Stimulated activated CD4-positive, alpha-beta T cell treated with anti-CD3 and anti-CD28 coated beads, Interleukin-4, amount 100 ng/mL, for 48 hours (primary cell): ENCODE data around the gene PRLH.

Experiments used
- DNase-seq, 2 donors: peaks; one replicate each; pipeline ENCODE4 v3.0.0-alpha.2; 2020; ENCODE audit warnings: low read depth in 2 of 2

PRLH gene

DNA sequence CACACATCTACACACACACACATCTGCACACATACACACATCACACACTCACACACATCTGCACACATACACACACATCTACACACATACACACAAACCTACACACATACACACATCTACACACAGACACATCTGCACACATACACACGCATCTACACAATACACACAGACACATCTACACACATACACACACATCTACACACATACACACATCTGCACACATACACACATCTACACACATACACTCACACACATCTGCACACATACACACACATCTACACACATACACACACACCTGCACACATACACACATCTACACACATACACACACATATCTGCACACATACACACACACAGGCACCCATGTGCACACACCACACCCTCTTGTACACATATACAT, 400 bp upstream of the PRLH start:
- DNase-seq = no peak

DNA sequence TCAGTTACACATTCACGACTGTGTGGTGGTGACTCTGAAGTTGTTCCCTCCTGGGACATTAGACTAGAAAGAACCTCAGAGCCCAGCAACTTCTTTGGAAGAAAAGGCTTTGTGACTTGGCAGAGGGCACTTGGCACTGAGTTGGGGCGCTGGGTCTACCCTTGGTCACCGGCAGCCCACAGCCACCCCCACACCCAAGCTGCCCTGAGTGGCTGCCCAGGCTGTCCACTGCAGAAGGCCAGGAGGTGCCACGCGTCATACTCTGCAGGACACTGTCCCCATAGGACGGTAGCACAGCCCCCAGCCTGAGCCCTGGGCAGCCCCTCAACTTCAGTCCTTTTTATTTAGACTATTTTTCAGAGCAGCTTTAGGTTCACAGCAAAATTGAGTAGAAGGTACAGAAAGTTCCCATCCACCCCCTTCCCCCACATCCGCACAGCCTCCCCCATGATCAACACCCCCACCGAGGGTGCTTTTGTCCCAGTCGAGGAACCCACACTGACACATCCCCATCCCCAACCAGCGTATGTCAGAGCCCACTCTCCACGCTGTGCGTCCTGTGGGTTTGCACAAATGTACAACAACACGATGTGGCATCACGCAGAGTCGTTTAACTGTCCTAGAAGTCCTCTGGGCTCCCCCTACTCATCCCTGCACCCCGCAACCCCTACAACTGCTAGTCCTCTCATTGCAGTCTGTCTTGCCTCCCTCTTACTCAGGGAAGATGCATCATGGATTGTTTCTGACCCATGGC, 1.1 kb downstream of the PRLH start:
- DNase-seq = no peak

DNA sequence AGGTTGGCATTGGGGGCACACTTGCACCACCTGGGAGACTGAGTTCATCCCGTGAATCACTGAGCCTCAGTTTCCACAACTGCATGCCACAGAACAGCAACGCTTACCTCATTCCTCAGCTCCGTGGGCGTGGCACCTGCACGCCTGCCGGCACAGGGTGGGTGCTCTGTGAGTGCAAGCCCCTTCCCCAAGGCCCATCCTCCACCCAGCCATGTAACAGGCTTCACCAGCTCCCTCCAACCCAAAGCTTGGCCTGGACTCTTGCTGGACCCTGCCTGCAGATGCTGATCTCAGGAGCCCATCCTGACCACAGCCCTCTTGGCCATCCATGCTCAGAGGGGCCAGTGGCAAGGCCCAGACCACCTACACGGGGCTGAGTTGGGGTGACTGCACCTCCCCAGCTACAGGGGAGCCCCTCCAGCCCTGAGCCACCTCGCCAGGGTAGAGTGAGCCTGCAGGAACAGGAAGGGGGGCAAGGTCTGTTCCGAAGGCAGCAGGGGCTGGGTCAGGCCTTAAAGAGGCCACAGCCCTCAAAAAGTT, 1.8 kb downstream of the PRLH start:
- DNase-seq = no peak

DNA sequence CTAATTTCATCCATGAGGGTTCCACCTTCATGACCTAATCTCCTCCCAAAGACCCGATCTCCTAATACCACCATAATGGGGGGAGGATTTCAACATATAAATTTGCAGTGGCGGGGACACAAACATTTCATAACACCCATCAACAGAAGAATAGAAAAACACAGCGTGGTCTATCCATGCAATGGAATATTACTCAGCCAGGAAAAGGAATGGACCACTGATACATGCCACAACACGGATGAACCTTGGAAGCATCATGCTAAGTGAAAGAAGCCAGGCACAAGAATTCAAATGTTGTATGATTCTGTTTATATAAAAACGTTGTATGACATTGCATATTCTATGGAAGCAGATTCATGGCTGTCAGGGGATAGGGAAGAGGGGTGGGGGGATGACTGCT, 2.7 kb downstream of the PRLH start:
- no peak for DNase-seq

DNA sequence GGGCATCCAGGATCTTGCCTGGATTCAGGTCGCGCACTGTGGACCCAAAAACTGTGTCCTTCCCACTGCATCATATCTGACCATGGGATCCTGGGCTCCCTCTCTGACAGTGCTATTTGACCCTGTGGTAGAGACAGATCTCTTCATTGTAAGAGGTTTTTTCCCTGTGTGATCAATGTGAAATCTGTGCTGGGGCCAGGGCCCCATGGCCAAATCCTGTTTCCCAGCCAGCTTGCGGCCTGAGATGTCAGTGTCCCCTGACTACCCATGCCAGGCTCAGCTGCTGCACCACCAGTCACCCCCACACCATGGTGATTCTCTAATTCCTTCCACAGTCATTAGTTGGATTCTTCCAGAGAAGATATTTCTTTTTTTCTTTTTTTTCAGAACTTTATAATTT, 3.5 kb downstream of the PRLH start:
- DNase-seq = no peak

DNA sequence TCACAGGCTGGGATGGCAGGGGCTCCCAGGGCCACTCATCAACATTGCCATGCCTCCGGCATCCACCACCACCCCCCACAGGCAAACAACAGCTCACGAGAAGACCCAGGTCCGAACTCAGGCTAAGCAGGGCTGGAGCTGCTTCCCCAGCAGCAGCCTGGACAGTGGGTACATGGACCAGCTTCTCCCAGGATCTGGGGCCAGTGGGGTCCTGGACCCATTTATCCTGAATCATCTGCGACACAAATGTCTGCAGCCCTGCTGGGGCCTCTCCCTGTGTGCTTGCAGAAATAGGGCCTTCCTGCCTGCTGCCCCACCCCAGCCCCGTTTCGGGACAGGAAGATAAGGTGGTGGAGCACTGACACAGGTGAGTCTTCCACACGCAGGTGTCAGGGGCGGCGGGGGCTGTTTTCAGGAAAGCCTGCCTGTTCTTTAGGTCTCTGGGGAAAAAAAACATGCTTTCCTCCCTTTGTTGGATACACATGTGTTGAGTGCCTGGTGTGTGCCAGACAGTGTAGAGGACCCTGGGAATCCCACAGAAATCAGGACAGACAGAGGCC, 4.5 kb downstream of the PRLH start:
- no peak for DNase-seq

DNA sequence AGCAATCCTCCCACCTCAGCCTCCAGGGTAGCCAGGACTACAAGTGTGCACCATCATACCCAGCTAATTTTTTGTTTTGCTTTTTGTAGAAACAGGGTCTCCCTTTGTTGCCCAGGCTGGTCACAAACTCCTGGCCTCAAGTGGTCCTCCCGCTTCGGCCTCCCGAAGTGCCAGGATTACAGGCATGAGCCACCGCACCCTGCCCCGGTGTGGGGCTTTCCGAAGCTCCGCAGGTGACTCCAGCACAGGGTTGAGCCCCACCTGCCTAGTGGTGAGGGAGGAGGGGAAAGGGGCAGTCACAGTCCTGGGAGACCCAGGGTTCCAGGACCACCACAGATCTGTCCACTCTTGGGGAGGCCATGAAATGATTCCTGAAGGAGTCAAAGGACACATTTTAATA, 5.2 kb downstream of the PRLH start:
- no peak for DNase-seq

DNA sequence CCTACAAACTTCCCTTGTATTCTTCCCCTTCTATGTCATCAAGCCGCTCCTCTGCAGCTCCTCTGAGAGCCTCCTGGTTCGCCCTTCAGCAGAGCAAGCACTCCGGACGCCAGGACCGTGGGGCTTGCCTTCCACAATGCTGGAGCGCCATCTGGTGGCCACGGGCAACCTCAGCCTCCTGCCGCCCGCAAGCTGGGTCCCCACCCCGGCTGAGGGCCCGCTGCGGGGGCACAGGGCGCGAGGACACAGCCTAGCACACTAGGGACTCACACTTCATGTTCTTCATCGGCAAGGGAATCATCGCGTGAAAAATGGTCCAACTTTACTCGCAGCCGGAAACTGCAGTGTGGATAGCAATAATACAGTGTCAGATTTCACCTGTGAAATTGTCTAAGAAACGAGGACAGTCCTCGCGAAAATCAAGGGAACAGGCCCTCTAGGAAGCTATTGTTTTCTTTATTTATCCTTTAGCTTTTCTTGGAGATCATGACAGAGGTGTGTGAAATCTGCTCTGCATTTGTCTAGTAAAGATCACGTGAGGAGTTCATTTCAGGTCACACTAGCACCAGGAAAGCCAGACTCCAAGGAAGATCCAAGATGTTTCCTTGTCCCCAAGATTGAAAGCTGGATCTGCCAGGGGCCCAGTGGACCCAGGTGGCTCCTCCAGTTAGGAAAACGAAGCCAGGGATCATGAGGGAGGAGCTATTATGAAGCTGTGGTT, 5.8 kb downstream of the PRLH start:
- peak; percentile 86 to 96 for DNase-seq

DNA sequence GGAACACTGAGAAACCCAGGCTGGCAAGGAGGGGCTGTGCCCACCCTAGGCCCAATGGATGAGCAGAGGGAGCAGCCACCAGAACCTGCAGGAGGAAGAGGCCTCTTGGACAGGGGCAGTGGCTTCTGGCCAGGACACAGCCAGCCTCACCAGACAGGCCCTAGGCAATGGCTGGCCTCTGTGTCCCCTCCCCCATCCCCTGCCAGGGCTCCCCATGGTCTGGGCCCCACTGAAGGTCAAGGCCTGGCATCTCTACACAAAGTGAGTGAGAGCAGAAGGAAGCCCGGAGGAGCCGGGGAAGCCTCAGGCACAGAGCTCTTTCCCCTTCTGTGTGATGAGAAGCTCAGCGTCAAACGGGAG, 6.3 kb downstream of the PRLH start:
- no peak for DNase-seq

DNA sequence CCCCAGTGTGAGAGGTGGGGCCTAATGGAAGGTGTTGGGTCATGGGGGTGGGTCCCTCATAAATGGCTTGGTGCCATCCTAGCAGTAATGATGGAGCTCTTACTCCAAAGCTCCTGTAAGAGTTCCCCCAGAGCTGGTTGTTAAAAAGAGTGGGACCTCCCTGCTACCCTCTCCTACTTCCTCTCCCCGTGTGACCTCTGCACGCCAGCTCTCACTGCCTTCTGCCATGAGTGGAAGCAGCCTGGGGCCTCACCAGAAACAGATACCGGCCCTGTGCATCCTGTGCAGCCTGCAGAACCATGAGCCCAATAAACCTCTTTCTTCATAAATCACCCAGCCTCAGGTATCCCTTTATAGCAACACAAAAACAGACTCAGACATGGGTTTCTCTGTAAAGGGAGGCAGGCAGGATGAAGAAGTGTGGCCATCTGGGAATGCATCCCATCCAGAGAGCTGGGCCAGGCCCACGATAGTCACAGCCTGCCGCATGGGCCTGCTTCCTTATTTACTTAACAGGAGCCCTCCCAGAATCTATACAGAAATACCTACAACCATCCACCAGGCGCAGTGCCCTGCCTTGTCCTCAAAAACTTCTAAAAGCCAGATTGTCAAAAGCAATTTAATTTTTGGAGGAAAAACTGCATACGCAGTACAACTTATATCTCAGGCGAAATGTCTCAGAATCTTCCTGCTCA, 7.5 kb downstream of the PRLH start:
- DNase-seq = no peak

DNA sequence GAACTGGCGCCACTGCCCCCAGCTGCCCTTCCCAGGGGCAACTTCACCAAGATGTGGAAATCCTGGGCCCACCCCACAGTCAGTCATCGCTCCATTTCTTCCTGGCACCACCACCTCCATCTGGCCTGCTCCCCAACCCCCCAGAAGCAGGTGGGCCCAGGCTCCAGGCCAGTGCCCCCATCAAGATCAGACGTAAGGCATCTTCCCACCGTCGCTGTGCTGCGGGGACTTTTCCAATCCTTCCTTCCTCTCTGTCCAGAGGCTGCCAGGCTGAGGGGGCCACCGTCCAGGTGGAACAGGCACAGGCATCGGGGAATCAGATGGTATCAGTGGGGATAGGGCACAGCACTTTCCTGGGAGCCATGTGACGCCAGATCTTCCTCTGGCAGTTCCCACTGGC, 8.1 kb downstream of the PRLH start:
- no peak for DNase-seq

DNA sequence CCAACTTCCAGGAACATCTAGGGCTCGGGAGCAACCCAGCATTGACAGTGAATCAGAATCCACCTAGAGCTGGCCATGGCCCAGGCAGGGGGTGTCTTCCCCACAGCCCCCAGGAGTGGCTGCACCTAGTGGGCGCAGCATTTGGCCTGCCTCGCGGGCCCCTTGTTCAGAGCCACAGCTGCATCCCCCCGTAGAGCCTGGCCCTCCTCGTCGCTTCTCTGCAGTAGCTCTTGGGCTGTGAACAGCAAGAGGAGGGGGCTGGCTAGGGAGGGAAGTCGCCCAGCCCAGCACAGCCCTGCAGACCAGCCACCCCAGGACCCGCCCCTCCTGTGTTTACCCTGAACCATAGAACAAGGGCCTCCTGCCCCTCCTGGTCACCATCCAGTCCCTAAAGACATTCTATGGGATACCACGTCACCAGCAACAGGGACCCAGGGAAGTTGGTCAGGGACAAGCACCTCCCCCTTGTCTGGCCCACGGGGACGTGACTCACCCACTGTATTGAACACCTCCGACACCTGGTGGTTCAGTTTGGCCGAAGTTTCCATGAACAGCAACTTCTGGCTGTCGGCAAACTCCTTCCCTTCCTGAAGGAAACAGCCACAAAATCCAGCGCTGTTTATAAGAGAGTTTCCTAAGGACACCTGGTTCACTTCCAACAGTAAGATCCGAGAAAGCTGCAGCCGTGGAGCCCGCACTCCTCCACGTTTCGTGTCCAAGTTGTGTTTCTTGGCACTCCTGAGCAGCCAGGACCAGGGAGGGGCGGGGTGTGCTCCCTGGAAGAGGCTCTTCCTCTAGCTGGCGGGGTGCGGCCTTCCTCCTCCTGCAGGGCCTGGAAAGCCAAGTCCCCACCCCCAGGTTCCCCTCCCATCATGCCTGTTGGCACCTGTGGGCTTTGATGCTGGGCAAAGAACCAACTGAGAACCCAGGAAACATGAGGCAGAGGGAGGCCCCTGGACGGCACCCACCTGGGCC, 8.8 kb downstream of the PRLH start:
- no peak for DNase-seq

DNA sequence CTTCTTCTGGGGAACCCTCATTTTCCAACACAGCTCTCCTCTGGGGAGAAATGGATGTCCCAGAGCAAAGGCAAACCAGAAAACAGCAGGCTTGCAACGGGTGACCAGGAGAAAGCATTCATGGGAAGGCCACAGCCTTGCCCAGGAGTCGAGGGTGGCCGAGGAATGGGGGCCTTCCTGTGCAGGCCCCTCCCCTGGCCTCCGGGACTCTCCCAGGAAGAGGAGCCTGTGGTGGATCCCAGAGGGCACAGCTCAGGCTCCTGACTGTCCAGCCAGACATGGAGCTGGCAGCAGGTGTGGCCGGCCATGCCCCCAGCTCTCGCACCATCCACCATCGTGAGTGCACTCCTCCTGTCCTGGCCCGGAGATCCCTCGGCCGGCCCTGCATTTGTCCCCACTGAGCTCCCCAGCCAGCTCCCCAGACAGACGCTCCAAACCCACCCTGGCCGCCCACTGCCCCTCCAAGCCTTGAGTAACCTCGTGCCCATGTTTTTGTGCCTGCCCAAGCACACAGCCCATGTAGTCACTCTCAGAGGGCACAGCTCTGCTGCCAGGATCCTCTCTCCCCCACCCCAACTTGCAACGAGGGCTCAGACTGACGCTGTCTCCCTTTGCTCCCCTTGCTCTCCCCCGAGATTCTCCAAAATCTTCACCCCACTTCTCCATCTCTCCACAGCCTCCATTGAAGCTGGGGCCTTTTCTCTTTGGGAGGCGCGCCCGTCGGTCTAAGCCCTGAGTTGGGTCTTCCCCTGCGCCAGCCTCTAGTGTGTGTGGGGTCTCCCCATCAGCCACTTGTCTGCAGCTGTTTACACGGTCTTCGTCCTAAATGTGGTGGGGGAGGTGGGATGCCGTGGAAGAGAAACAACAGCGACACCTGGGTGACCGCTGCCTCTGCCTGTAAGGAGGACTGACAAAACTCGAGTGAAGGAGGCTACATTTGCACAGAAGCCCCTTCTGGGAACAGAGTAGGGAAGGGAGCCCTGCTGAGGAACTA, 9.8 kb downstream of the PRLH start:
- DNase-seq = no peak

DNA sequence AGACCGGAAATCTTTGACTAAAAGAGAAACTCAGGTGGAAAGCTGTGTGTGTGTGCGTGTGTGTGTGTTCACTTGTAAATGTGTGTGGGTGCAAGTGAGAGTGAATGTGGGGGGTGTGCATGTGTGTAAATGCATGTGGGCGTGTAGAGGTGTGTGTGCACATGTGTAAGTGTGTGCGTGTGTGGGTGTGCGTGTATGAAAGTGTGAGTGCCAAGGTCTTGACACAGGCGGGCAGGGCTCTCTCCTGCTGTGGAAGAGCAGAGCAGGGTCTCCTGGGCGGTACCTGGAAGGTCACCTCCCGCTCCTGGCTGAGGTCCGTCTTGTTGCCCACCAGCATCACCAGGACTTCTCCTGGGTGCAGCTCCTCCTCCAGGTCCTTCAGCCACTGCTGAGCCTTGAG, 10.6 kb downstream of the PRLH start:
- no peak for DNase-seq

DNA sequence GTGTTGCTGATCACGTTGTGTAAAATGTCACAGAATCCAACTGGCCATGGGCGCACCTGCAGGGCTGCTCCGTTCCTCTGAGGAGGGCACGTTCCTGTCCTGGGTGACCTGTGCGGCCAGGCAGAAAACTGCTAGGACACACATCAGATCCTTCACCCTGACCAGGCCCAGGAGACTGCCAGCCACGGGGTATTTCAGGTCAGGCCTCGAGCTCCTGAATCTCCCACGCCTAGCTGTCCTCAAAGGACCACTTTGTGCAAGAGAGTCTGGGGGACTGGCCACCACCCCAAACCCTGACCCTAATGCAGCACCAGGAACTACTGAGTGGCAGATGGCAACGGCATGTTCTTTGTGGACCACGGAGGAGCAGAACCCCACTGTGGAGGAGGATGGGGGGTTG, 11.1 kb downstream of the PRLH start:
- DNase-seq = no peak

DNA sequence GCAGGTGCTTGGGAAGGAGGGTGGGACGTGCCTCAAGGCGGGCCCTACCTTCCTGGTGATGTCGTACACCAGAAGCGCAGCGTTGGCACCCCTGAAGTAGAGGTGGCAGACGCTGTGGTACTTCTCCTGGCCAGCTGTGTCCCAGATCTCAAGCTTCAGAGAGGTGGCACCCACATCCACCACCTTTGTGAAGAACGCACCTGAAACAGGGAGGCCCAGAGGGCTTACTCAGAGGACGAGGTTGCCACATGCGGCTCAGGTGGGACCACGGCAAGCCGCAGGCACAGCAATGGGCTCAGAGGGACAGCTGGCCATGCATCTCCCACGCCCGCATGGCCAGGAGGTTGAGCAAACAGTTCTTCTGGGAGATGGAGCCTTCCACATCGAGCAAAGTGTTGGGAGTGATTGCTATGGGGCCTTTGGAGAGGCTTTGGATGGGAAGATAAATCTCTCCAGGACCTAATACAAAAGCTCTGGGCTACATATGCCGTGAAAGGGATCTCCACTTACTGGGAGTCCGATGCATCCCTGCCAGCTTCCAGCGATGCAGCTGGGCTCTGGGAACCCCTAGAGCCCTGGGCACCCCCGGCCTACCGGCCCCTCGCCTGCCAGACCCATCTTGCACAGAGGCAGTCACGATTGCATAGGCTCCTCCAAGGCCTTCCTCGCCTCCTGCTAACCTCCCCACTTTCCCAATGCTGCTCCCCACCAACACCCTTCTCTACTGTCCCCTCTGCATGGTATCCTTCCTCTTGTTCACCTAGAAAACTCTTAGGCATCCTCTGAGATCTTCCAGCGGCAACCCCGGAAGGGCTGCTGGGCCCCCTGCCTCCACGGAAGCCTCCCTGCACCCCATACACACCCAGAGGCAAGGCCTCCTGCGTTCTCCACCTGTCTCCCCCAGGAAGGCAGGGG, 11.8 kb downstream of the PRLH start:
- no peak for DNase-seq

DNA sequence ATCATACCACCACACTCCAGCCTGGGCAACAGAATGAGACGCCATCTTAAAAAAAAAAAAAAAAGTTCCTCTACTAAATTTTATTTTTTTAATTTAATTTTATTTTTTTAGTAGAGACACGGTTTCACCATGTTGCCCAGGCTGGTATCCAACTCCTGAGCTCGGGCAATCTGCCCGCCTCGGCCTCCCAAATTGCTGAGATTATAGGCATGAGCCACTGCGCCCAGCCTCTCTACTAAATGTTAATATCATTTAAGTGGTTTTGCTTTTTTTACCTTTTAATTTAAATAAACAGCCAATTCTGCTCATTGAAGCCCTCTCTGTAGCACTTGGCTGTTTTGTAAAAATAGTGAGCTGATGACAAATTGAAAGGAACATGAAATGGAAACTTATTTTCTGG, 15.0 kb downstream of the PRLH start:
- DNase-seq = no peak

DNA sequence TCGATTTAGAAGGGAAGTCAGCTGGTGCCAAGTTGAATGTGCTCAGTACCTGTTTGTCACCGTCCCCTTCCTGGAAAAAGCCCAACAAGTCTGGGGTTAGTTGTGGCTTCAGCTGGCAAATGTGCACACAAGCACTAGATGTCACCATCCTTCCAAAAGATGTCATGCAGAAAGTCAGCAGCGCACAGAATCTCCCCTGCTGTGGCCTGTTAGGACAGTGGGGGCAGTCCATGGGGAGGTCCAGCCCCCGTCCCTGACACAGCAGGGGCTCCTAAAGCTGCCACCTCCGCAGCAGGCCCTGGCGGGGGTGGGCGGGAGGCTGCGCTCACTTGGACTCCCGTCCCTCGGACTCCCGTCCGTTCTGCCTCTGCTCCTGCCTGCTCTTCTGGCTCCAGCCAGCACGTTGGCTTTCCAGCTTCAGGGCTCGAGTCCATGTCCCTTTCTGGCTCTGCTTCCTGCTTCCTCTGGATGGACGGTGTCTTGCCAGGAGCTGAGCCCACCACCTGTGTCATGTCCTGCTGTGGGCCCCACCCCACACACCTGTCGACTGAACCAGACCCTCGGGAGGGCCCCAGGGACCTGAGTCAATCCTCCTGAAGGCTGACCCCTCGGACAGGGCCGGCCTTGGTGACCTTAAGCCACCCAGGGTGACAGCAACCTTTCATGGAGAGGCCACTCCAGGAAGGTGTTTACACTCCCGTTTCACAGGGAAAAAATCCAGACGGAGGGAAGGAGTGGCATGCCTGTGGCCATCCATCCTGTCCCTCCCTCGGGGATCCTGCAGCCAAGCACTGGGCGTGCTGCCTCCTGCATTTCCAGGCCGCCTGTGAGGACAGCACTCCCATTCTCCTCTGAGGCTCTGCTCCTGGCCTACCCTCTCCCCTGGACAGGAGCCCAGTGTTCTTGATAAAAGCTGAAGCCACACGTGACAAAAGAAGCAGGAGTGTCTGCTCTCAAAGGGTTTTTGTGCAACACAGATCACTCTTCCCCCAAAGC, 15.7 kb downstream of the PRLH start:
- DNase-seq = peak in 1 of 2 donors; percentile 23
